HG02623 (cell line): ENCODE data around the gene SURF4.

Experiments used
- ATAC-seq: cut with Tn5 transposase; IDR thresholded peaks from one replicate; pipeline ENCODE4 v1.9.1; 2021; ENCODE audit warnings: moderate library complexity; ENCODE audit not compliant: unreplicated experiment

SURF4 gene

DNA sequence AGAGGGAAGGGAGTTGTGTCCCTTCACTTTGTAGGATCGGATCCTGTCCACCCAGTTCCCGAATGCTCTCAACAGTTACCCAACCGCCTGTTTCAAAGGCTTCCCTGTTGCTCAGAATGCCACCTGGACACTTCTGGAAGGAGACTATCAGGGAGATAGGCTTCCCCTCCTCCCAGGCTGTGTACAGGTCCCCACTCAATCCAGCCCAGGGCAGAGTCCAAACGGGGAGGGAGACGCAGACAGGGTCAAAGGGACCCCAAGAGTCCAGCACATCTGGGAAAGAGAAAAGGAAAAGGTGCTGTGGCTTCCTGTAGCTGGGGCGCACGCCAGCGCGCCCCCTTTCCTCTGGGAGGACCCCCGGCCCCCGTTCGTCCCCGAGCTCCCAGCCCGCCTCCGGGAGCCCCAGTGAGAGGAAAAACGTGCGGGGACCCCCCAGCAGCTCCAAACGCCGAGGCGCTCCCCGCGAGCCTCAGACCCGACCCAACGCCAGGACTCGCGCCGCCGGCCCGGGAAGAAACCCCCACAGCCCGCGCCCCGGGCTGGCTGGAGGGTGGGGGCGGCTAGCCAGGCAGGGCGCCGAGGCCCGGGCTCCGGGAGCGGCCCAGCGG lies 640 bp downstream of the SURF4 start:
- ATAC-seq: peak; percentile 3

DNA sequence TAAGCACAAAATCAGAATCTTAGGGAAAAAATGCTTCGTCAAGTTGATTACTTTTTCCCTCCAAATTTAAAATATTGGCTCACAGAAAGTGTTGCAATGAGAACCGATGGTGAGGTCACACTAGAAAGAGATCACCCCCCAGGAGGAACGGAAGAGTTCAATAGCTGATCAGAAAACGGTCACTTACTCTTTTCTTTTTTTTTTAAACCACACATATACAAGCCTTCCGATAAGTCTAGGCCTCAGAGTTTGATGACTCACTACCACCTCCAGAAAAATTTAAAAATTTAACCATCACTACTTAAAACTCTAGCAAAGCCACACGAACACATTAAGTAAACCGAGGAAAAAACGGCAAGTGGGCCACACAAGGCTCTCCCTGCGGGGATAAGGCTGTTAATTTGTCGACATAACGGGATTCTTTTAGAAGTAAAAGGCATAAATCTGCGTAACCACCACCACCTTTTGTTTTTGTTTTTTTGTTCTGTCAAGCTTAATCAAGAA lies 1.2 kb downstream of the SURF4 start:
- ATAC-seq: no peak

DNA sequence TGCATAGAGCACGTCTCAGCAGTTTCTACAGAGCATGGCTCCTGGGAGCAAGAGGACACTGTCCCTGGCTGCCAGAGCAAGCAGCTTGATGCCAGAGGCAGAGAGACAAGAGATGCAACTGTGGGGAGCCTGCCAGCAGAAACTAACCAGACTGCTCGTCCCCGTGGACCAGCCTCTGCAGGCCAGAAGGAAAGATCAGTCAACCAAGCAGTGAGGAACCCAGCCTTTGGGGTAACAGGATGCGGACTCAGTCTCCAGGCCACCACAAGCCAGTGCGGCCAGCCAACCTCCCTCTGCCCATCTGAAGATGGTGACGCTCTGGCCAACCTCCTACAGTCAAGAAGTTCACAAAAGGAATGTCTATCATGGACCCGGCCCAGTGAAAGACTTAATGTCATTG lies 3.7 kb downstream of the SURF4 start:
- ATAC-seq: no peak

DNA sequence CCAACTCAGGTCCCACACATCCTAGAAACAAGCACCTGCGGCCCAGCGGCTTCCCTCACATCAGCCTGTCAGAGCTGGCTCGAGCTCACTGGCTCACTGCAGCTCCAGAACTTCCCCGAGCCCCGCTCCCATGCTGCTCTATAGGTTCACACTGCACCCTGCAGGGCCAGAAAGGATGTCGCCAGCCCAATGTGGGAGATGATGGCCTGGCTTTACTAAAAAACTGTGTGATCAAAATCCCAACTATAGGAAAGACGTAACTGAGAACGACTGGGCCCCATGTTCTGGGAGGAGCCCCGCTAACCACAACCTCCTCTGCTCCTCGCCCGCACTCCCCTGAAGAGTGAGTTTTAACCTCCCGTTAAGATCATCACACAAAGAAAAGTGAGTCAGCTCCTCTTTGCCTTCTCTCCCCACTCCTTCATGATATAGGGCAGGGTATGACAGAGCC lies 4.6 kb downstream of the SURF4 start:
- no peak for ATAC-seq

DNA sequence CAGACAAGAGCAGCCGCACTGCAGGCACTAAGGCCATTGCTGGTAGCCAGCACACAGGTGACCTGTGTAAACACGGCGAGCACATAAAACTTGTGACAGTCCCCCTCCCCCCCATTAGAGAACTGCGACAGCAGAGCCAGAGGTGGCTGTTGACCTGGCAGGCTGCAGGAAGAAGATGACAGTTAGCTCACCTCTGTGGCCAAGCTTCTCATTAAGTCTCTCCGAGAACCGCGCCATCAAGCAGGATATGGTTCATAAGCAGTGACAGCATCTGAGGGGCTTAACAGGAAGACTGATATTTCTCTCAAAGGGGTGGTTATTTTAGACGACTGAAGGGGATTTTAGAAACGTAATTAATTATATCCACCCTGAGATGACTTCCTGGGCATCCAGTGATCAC lies 5.2 kb downstream of the SURF4 start:
- ATAC-seq: no peak

DNA sequence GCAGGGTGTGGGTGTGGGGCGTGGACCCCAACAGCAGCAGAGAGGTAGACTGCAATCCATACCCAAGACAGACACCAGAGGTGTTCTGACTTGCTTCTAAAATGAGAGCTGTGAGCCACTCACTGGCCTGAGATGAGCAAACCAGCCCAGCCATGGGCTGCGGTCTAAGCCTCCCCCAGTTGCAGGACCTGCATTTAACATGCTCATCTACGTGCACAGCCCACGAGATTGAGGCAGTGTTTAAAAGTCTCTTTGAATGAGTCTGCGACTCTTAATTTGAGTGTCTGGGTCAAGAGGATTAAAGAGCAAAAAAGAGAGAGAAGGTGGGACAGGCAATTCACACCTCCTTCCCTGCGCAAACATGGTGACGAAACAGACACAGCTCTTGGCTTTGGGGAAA lies 5.9 kb downstream of the SURF4 start:
- no peak for ATAC-seq

DNA sequence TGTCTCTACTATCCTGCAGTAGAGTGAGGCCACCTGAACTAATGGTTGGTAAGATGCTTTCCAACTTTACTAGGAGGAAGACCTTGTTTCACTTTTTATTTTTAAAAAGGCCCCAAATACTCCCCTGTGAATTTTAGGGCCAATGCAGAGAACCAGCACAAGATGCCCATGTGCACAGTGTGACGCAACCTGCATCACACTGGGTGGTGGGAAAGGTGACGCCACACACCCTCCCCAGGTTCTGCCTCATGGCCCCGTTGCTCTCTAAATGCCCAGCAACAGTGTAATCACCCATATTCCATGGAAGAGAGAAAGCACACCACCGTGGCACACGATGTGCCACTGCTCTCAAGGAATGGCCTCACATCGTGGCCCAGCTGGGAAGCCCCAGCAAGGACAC lies 6.4 kb downstream of the SURF4 start:
- no peak for ATAC-seq

DNA sequence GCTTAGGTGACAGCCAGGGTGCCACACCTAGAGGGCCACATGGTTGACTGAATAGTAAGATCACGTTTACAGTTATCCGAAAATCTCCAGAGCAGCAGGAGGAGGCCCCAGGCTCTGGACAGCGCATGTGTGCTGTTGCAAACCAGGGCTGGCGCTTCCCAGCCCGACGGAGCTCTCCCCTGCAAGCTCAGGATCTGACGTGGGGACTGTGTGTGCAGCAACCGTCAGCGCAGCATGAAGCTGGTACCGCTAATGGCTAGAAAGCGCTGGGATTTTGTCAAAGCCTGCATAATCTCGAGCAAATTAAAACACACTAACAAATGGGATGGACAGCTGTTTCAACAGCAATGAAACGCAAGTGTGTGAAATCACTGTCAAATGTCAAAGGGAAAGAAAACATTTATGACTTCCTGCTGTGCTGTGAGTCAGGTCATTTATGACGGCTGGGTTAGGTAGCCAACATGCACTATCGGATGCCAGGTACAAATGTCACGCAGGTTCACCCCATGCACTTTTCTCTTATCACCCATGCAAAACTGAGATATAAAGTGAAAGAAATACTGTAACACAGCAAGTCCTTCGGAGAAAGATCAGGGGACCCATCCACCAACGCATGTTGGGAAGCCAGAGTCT lies 7.5 kb downstream of the SURF4 start:
- no peak for ATAC-seq

DNA sequence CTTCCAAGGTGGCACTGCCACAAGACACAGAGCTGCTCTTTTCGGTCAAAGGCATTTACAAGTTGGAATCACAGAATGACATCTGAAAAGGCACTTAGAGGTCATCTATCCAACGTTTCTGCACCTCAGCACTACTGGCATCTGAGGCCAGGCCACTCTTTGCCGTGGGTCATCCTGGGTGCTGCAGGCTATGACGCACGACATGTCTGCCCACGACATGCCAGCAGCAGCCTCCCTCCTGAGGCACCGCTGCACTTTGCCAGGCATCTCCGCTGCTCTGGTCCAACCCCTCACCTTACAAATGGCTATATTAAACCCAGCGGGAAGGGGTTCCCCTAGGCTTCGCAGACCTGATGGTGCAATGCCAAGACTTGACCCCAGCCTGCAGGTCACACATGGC lies 8.1 kb downstream of the SURF4 start:
- no peak for ATAC-seq

DNA sequence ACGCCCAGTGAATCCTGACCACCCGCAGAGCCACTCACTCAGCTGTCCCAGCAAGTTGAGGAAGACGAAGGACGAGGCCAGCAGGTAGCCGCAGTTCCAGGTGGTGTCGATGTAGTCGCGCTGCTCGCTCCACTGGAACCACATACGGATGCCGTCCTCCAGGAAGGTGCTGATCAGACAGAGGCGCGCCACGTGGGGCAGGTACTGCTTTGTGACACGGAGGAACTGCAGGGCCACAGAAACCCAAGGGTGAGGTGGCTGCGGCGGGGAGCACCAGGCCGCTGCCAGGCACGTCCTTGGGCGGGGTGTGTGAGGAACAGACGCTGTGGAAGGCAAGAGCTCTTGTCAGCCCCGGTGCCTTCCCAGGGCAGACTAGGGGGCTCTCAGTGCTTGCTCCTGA lies 8.6 kb downstream of the SURF4 start:
- ATAC-seq: no peak

DNA sequence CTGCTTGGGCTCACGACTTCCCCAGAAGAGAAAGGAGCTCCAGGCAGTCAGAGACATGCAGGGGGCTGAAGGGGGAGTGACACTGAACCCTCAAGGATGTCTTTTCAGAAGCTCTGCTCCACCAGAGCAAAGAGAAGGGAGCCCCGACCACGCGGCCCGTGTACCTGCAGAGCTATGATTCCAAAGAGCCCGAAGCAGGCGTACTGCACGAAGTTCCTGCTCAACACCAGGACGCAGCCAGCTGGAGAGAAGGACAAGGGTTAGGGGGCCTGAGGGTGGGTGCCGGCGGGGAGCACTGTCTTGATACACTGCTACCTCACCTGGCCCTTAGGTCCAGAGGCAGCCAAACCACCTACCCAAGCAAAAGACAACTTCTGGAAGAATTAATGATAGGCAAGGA lies 9.4 kb downstream of the SURF4 start:
- ATAC-seq: no peak

DNA sequence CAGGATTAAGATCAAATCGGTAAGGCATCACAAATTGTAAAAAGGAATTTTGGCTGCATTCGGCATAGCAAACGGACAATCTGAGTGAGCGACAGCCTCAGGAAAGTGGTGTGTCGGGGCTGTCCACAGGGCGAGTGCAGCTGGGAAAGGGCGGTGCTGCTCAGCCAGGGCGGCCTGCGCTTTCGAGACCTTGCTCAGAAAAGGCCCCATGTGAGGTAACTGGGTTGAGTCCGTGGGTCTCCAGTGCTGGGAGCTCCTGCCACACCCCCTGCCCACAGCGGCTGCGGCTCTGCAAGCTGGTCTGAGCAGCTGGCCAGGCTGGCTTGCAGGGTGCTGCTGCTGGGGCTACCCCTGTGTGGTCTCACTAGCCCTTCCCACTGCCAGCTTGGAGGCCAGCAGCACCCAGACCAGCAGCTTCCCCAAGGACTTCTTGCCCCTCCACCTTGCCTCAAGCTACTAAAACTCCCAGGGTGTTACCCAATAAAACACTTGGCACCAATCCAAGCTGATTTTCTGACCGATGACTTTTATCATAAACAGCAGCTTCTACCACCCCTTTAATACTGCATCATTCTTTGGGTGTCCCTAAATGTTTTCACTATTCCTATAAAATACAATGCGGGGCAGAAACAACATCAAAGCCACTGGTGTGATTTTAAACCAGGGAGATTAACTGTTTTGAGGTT lies 13.4 kb downstream of the SURF4 start:
- no peak for ATAC-seq

DNA sequence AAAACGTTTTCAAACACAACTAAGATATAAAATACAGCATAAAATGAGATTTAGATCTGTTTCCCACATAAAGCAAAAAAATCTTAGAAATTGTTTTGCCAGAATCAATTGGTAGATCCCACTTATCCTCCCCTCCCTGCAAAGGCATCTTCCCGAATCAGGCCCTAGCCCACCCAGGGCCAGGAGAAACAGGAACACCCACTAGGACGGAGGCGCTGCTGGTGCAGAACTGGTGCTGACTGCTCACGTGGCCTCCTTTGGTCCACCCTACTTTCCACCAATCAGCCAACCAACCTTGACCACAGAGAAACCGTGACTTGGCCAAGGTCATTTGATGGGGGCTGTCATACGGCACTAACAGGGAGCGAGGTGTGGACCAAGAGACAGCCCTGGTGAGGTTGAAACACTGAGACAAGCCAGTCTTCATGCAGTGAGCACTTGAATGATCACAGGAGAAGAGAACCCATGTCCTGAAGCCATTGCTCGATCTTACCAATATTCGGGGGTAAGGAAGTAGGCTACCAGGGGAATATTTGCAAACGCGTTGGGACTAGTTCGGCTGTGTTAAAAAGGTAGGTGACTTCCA lies 14.3 kb downstream of the SURF4 start:
- no peak for ATAC-seq

DNA sequence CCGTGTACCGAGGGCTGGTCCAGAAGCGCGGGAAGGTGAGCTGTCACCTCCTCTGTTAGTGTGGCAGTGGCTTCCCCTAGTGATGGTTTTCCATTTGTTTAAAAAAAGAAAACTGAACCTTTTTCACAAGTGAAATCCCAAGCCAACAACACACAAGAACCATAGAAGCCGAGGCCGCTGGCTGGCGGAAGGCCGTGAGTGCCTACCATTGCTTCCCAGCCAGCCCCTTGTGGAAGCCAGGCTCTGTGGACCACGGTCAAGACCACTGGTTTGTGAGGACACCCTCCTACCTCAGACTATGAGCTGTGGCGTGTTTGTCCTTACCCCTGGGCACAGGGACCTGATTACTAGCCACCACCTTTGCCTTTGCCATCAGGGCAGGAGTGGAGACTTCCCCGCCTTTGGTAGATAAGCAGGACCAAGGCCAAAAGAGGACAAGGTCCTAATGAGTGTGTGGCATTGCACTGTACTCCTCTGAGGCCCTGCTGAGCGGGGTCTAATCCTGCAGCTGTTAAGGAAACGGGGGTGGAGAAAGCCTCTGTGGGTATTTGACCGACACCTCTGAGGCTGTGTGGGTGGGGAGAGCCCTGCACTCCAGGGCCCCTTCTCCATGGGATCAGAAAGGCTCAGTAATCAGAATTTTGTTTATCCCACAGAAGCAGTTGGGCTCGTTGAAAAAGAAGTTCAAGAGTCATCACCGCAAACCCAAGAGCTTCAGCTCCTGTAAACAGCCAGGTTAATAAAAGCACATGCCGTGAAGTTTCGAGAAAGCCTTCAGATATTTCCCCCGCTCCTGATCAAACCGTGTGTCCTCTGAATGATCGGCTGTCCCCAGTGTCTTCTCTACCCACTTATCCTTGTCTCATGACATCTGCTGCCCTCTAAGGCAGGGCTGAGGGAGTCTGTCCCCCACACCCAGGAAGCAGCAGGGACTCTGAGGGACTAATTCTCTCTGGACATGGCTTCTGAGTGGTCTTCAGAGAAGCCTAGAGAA lies 15.2 kb downstream of the SURF4 start:
- ATAC-seq: no peak

DNA sequence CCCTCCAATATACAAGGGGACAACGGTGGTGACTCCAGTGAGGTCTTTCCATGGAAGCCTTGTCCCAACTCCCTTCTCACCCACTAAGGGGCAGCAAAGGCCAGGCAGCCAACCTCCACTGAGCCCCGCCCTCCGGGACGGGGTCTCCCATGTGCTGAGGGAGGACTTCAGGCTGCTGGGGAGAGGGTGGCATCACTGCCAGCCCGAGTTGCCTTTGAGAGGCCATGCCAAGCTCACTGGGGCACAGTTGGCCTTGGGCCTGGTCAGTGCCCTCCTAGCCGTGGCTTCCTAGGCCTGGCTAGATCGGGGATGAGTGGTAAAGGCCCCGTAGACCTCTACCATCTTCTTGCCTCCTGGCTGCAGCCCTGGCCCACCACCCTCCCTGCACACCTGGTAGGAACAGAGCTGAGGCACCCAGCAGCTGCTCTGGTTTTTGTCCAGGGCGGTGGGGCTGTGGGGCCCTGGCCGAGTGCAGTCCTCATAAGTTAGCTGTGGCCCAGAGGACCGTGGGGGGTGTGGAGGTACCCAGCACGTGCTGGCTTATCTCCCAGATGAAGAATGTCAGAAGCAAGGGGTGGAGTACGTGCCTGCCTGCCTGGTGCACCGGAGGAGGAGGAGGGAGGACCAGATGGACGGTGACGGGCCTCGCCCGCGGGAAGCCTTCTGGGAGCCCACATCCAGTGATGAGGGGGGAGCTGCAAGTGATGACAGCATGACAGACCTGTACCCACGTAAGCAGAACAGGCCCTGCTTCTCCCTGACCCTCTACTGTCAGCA lies 16.3 kb downstream of the SURF4 start:
- no peak for ATAC-seq

DNA sequence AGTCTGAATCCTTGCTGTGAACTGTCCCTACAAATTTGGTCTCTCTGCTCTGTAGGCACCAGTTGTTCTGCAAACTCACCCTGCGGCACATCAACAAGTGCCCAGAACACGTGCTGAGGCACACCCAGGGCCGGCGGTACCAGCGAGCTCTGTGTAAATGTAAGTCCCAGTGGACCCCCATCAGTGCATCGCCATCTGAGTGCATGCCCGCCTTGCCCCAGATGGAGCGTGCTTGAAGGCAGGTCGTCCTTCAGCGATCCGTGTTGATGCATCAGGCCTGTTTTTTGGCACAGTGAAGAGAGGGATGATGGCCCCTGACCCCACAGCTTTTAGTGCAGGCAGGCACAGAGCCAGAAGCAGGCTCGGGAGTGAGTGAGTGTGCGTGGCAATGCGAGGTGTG lies 18.2 kb downstream of the SURF4 start:
- no peak for ATAC-seq

DNA sequence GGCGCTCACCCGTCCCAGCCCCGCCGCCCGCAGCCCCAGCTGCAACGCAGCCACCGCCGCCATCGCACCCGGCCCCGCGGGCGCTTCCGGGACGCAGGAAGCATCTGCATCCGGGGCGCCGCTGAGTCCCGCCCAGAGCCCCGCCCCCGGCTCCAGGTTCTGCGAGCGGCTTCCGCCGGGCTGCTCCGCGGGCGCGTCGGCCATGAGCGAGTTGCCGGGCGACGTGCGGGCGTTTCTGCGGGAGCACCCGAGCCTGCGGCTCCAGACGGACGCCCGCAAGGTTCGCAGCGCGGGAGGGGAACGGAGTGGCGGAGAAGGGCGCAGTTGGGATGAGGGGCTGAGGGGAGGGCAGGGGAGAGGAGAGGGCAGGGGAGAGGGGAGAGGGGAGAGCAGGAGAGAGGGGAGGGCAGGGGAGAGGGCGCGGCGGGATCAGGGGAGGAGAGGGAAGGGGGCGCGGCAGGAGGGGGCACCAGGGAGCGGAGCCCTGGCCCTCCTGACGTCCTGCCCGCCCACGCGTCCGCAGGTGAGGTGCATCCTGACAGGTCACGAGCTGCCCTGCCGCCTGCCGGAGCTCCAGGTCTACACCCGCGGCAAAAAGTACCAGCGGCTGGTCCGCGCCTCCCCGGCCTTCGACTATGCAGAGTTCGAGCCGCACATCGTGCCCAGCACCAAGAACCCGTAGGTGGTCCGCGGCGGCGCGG lies 19.3 kb downstream of the SURF4 start, which contains the start of the genes SURF1 and SURF2:
Gene SURF1 (minus strand): TSS at position 97 of the 701 bp plus-strand sequence. CDS start 34 bp downstream, at position 63.
Gene SURF2 (plus strand): TSS at position 160 of the 701 bp plus-strand sequence. CDS start 43 bp downstream, at position 203.
- peak; percentile 52 for ATAC-seq

DNA sequence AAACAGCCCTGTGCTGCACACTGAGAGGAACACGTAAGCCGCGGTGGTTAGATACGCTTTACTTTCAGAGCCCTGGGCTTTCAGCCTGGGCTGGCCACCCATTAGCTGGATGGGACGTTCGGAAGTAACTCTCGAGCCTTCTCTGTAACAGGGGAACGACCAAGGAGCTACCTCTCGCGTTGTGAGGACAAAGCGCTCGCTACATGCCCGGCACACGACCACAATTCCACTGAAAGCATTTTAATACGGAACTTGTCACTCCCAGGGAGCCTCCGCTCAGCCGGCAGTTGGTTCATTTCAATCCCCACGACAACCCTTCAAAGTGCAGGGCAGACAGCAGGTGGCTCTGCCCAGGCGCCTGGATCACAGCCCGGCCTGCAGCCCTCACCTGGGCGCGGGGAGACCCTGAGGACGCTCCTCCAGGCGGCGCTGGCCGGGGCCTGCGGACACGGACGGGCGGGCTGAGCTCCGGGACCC lies 19.9 kb downstream of the SURF4 start:
- ATAC-seq: peak; percentile 18

DNA sequence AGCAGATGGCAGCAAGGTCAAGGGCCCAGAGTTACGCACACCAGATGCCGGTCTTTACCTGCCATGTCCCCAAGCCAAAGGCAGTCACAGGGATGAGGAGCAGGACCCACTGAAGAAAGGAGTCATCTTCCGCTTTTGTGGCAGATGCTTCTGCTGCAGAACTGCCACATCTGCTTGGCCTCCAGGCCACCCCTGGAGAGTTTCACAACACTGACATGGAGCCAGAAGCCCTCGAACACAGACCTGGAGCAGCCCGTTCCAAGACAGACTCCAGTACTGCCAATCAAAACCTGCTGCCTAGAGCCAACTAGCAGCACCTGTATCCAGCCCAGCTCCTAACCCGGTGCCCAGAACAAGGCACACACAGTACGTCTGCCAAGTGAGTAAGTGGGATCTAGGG lies 21.1 kb downstream of the SURF4 start:
- no peak for ATAC-seq
